SIG-M5 treated with dmso at 0.1 percent for 504 hours (cell line): ENCODE data around the gene FXYD5.
"Not testable (repeated sequence)": the region's sequence is repeated elsewhere in the genome, so short reads cannot be mapped to it uniquely, and the experiment has no call there.

ENCODE experiments used
- DNase-seq: peaks from one replicate; lab custom pipeline; 2025; ENCODE audit not compliant: unreplicated experiment; lab: John Stamatoyannopoulos, UW

The FXYD5 gene

GRCh38 chr19:35177377-35178274 lies 23.1 kb downstream of the FXYD5 start:
- DNase-seq = no peak

GRCh38 chr19:35178701-35179100 lies 24.2 kb downstream of the FXYD5 start:
- no peak for DNase-seq

GRCh38 chr19:35179830-35180229 lies 25.3 kb downstream of the FXYD5 start:
- DNase-seq = no peak

- DNase-seq = no peak
Observed at GRCh38 chr19:35181387-35181786, 26.9 kb downstream of the FXYD5 start.

- no peak for DNase-seq
Observed at GRCh38 chr19:35184267-35184666, 29.7 kb downstream of the FXYD5 start.

GRCh38 chr19:35184884-35185283 lies 30.3 kb downstream of the FXYD5 start:
- no peak for DNase-seq

- no peak for DNase-seq
Observed at GRCh38 chr19:35194012-35194984, 39.8 kb downstream of the FXYD5 start.

GRCh38 chr19:35195830-35196229 lies 41.3 kb downstream of the FXYD5 start:
- DNase-seq = no peak

- not testable (repeated sequence) for DNase-seq
Observed at GRCh38 chr19:35196861-35197260, 42.3 kb downstream of the FXYD5 start.

GRCh38 chr19:35199481-35199880 lies 44.9 kb downstream of the FXYD5 start:
- no peak for DNase-seq

- no peak for DNase-seq
Observed at GRCh38 chr19:35202722-35203688, 48.5 kb downstream of the FXYD5 start.

GRCh38 chr19:35204799-35205732 lies 50.5 kb downstream of the FXYD5 start:
- peak; percentile 77 for DNase-seq

- DNase-seq = no peak
Observed at GRCh38 chr19:35205733-35206323, 51.3 kb downstream of the FXYD5 start.

- DNase-seq = no peak
Observed at GRCh38 chr19:35206379-35206778, 51.8 kb downstream of the FXYD5 start.

- DNase-seq = no peak
Observed at GRCh38 chr19:35206855-35207254, 52.3 kb downstream of the FXYD5 start.

- DNase-seq = no peak
Observed at GRCh38 chr19:35207391-35207871, 52.9 kb downstream of the FXYD5 start.

GRCh38 chr19:35208121-35208520 lies 53.6 kb downstream of the FXYD5 start:
- no peak for DNase-seq

GRCh38 chr19:35209646-35210045 lies 55.1 kb downstream of the FXYD5 start:
- no peak for DNase-seq
